H9 (cell line): Measurements from ENCODE around the gene PHOSPHO1. TPM values are rescaled to one million over a fixed set of nuclear protein-coding genes. Genes with fewer than 3 reads are reported as not detected.

Experiments
- DNase-seq: peaks from one replicate; pipeline ENCODE4 v3.0.0-alpha.2; 2017
- H2AFZ ChIP-seq: one replicate; pipeline ENCODE4 v1.6.1; 2013; ENCODE audit warnings: mild to moderate bottlenecking, low read length, control low read depth, moderate library complexity
- H2AK5ac ChIP-seq: 2 replicates; pipeline ENCODE4 v1.6.1; 2013; ENCODE audit warnings: low read length, control low read depth, mixed read lengths; ENCODE audit not compliant: insufficient read length
- H2BK120ac ChIP-seq: one replicate; pipeline ENCODE4 v1.6.1; 2013; ENCODE audit warnings: low read depth, mild to moderate bottlenecking, low read length, control low read depth, inconsistent platforms; ENCODE audit not compliant: poor library complexity, severe bottlenecking
- H2BK12ac ChIP-seq: 2 replicates; pipeline ENCODE4 v1.6.1; 2013; ENCODE audit warnings: low read length, control low read depth, mixed read lengths, low read depth; ENCODE audit not compliant: insufficient read length
- H2BK15ac ChIP-seq: 2 replicates; pipeline ENCODE4 v1.6.1; 2013; ENCODE audit warnings: low read depth, low read length, control low read depth
- H2BK20ac ChIP-seq: one replicate; pipeline ENCODE4 v1.6.1; 2013; ENCODE audit warnings: low read depth, mild to moderate bottlenecking, low read length, control low read depth, inconsistent platforms; ENCODE audit not compliant: poor library complexity, severe bottlenecking
- H2BK5ac ChIP-seq: 2 replicates; pipeline ENCODE4 v1.6.1; 2013; ENCODE audit warnings: low read length, control low read depth, mixed read lengths; ENCODE audit not compliant: insufficient read length
- H3K14ac ChIP-seq: 2 replicates; pipeline ENCODE4 v1.6.1; 2013; ENCODE audit warnings: low read length, control low read depth; ENCODE audit not compliant: insufficient read depth
- H3K18ac ChIP-seq: 2 replicates; pipeline ENCODE4 v1.6.1; 2013; ENCODE audit warnings: low read depth, mild to moderate bottlenecking, mixed read lengths, low read length, control low read depth; ENCODE audit not compliant: insufficient read length
- H3K23ac ChIP-seq: 2 replicates; pipeline ENCODE4 v1.6.1; 2013; ENCODE audit warnings: low read length, control low read depth, mixed read lengths, low read depth; ENCODE audit not compliant: insufficient read length
- H3K23me2 ChIP-seq: 2 replicates; pipeline ENCODE4 v1.6.1; 2013; ENCODE audit warnings: low read depth, mild to moderate bottlenecking, mixed read lengths, low read length, control low read depth; ENCODE audit not compliant: insufficient read length, poor library complexity, severe bottlenecking
- H3K27ac ChIP-seq: 2 replicates; pipeline ENCODE4 v1.5.1; 2013; ENCODE audit warnings: low read length, control low read depth, mixed read lengths, low read depth; ENCODE audit not compliant: insufficient read length
- H3K27me3 ChIP-seq: 2 replicates; pipeline ENCODE4 v1.6.1; 2013; ENCODE audit warnings: low read length, control low read depth, inconsistent platforms; ENCODE audit not compliant: insufficient read depth
- H3K4ac ChIP-seq: 2 replicates; pipeline ENCODE4 v1.6.1; 2013; ENCODE audit warnings: low read depth, mild to moderate bottlenecking, control low read depth, inconsistent platforms, low read length, moderate library complexity
- H3K4me1 ChIP-seq: 2 replicates; pipeline ENCODE4 v1.6.1; 2013; ENCODE audit warnings: low read length, control low read depth, inconsistent platforms; ENCODE audit not compliant: insufficient read depth
- H3K4me2 ChIP-seq: 2 replicates; pipeline ENCODE4 v1.6.1; 2013; ENCODE audit warnings: low read length, control low read depth, mixed read lengths; ENCODE audit not compliant: insufficient read length, insufficient read depth
- H3K56ac ChIP-seq: 2 replicates; pipeline ENCODE4 v1.6.1; 2013; ENCODE audit warnings: low read depth, mild to moderate bottlenecking, mixed read lengths, low read length, control low read depth; ENCODE audit not compliant: insufficient read length
- H3K79me1 ChIP-seq: 2 replicates; pipeline ENCODE4 v1.6.1; 2013; ENCODE audit warnings: low read depth, mild to moderate bottlenecking, moderate library complexity, low read length, control low read depth, inconsistent platforms; ENCODE audit not compliant: insufficient read depth, poor library complexity, severe bottlenecking
- H3K79me2 ChIP-seq: 2 replicates; pipeline ENCODE4 v1.6.1; 2013; ENCODE audit warnings: low read length, control low read depth, inconsistent platforms; ENCODE audit not compliant: insufficient read depth
- H3K9ac ChIP-seq: 2 replicates; pipeline ENCODE4 v1.6.1; 2013; ENCODE audit warnings: low read length, control low read depth, mixed read lengths; ENCODE audit not compliant: insufficient read length; ENCODE audit errors: extremely low read depth
- H3K9me3 ChIP-seq: one replicate; pipeline ENCODE4 v1.6.1; 2013; ENCODE audit warnings: low read depth, low read length, inconsistent platforms; ENCODE audit not compliant: control insufficient read depth
- H3T11ph ChIP-seq: one replicate; pipeline ENCODE4 v1.6.1; 2013; ENCODE audit warnings: mild to moderate bottlenecking, low read length, control low read depth, inconsistent platforms
- H4K20me1 ChIP-seq: one replicate; pipeline ENCODE4 v1.6.1; 2013; ENCODE audit not compliant: control insufficient read depth, insufficient read length, insufficient read depth
- H4K5ac ChIP-seq: 2 replicates; pipeline ENCODE4 v1.6.1; 2013; ENCODE audit warnings: low read depth, mild to moderate bottlenecking, mixed read lengths, low read length, control low read depth; ENCODE audit not compliant: insufficient read length
- H4K8ac ChIP-seq: replicated peaks from 2 replicates; pipeline ENCODE4 v1.6.1; 2013; ENCODE audit warnings: low read length, control low read depth, mixed read lengths, low read depth; ENCODE audit not compliant: insufficient read length
- H4K91ac ChIP-seq: 2 replicates; pipeline ENCODE4 v1.6.1; 2013; ENCODE audit warnings: low read depth, mild to moderate bottlenecking, moderate library complexity, mixed read lengths, low read length, control low read depth; ENCODE audit not compliant: insufficient read length
- H3K27ac Mint-ChIP-seq, 3 experiments: 2 replicates in 2 of 3; 3 replicates in 1 of 3; pipeline ENCODE4 v1.8.0; 2020 to 2021; ENCODE audit warnings: mixed read lengths in 3 of 3, mild to moderate bottlenecking in 1 of 3, moderate library complexity in 1 of 3
- H3K27me3 Mint-ChIP-seq: 2 replicates; pipeline ENCODE4 v1.8.0; 2021; ENCODE audit warnings: low read depth, mild to moderate bottlenecking, moderate library complexity, mixed read lengths
- H3K36me3 Mint-ChIP-seq, 3 experiments: 2 replicates in 2 of 3; 3 replicates in 1 of 3; pipeline ENCODE4 v1.8.0; 2020 to 2021; ENCODE audit warnings: low read depth in 3 of 3, mixed read lengths in 3 of 3; ENCODE audit not compliant: insufficient read depth in 1 of 3
- H3K4me1 Mint-ChIP-seq, 2 experiments: 2 replicates each; pipeline ENCODE4 v1.8.0; 2020; ENCODE audit warnings: mixed read lengths in 2 of 2
- H3K4me3 Mint-ChIP-seq, 2 experiments: 2 replicates in 1 of 2; 3 replicates in 1 of 2; pipeline ENCODE4 v1.8.0; 2020 to 2021; ENCODE audit warnings: mild to moderate bottlenecking in 2 of 2, mixed read lengths in 2 of 2, moderate library complexity in 1 of 2
- H3K9me3 Mint-ChIP-seq, 2 experiments: 2 replicates in 1 of 2; 3 replicates in 1 of 2; pipeline ENCODE4 v1.8.0; 2020; ENCODE audit warnings: mild to moderate bottlenecking in 2 of 2, mixed read lengths in 2 of 2, moderate library complexity in 1 of 2
- CTCF ChIP-seq: fragments of 200-600 bp; sonication (generic); conservative IDR thresholded peaks from 3 replicates; pipeline ENCODE4 v1.8.0; 2021; ENCODE audit warnings: antibody characterized with exemption, mild to moderate bottlenecking
- WGBS: extraction: QIAGEN DNeasy Blood & Tissue Kit; methylation state at CpG from one replicate; pipeline ENCODE4 v1.1.7; 2013; ENCODE audit warnings: missing lambda C conversion rate, low lambda C conversion rate, mixed read lengths; ENCODE audit not compliant: insufficient read length; ENCODE audit errors: extremely low coverage; 5-methylcytosine and 5-hydroxymethylcytosine counted together
- total RNA-seq: library from RNA; stranded (reverse); gene quantifications from 2 replicates; pipeline ENCODE4 v1.2.1, GENCODE V29; 2021

The PHOSPHO1 gene
- total RNA-seq, 1 experiment from 2014 or later: 0.63 TPM

GRCh38 chr17:49269356-49269755 lies 38.8 kb upstream of the PHOSPHO1 start:
- no peak overlapping the region for H2BK120ac ChIP-seq
- H2BK5ac ChIP-seq: no peak overlapping the region
- no peak overlapping the region for H3K27ac ChIP-seq
- H3K27me3 Mint-ChIP-seq: peaks cover 4% of the 10 kb centered on the region; the same call in 1 of the 2 replicates
- H3K18ac ChIP-seq: no peak overlapping the region
- no peaks in the 10 kb centered on the region for H3K9me3 Mint-ChIP-seq
- no peaks in the 10 kb centered on the region for H3K79me1 ChIP-seq
- H3K14ac ChIP-seq: no peak overlapping the region
- H2BK20ac ChIP-seq: no peak overlapping the region
- H3K36me3 Mint-ChIP-seq: no peaks in the 10 kb centered on the region
- no peak overlapping the region for H3K4me3 Mint-ChIP-seq
- H2BK15ac ChIP-seq: no peak overlapping the region
- no peak overlapping the region for H3K27ac Mint-ChIP-seq
- no peak overlapping the region for H2AK5ac ChIP-seq
- no peak overlapping the region for H4K91ac ChIP-seq
- H3K79me2 ChIP-seq: no peaks in the 10 kb centered on the region
- H2BK12ac ChIP-seq: no peak overlapping the region
- H3K4me1 Mint-ChIP-seq: peaks cover 4 to 11% of the 10 kb centered on the region in 2 experiments; a peak in 3 of 4 replicates
- TF ChIP-seq CTCF: no peak
- no peak overlapping the region for H3K56ac ChIP-seq
- no peaks in the 10 kb centered on the region for H3K9me3 ChIP-seq
- H3K4me1 ChIP-seq: no peaks in the 10 kb centered on the region
- no peak overlapping the region for H3K23ac ChIP-seq
- WGBS: no CpG with 5 or more reads among the region's 5 CpGs
- no peak overlapping the region for H2AFZ ChIP-seq
- no peaks in the 10 kb centered on the region; the same call in 1 of the 2 replicates for H3K27me3 ChIP-seq
- DNase-seq: no peak
- no peak overlapping the region for H3K9ac ChIP-seq
- no peak overlapping the region for H4K5ac ChIP-seq
- no peaks in the 10 kb centered on the region for H4K20me1 ChIP-seq
- no peak overlapping the region for H3K4me2 ChIP-seq
- H3T11ph ChIP-seq: no peak overlapping the region
- no peak overlapping the region for H3K4ac ChIP-seq
- H3K23me2 ChIP-seq: no peaks in the 10 kb centered on the region
- H4K8ac ChIP-seq: no peak overlapping the region
